Measurements from ENCODE around the gene MRO.
"Not testable (repeated sequence)": the region's sequence is repeated elsewhere in the genome, so short reads cannot be mapped to it uniquely, and the experiment has no call there.

MRO gene

DNA sequence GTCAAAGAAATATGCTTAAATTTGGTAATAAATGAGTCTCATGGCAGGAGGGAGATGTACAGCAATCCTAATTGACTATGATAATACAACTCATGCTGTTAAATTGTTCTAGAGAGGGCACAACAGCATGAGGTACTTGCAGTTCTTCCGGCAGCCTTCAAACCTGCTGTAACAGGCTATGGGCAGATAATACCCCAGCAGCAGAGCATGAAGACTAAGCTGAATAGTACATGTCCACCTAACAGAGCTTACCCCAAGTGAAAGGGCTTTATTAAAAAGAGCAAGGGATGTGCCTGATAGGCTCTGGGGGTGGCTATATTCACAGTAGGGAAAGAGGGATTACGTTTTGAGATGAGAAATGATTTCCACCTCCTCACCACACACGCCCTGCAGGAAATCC lies 28.9 kb downstream of the MRO start:
- DNase-seq, result no peak

DNA sequence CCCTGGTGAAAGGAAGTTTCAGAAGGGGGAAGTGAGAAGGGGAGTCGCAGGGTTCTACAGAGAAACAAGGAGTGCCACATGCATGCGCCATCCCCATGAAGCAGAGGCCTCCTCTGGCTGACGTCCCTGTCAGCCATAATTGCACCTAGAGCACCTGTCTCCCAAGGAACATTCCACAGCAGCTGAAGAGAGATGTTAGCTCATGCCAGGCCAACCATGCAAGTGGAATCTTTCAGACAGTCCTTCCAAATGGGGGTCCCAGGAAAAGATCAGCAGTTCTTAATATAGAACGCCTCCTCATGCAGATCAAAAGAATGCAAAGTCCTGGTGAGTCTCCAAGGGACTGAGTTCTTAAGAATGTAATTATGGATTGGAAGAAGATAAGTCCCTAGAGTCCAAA lies 29.6 kb downstream of the MRO start:
- DNase-seq, result no peak

DNA sequence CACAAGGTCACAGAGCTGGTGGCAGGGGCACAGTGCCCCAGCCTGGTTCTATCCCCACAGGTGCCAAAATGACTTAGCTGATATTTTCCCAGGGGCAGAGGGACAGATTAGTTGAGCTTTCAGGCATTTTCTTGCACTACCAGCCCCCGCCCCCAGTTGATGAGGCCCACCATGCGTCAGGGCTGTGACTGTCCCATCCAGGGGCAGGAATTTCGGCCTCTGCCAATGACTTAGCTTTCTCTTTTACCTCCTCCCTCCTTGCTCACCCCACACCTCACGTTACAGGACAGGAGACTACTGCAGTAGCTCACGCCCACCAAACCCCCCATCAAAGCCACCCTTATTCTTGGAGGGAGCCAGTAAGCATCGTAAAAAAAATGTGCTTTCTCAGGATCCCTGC lies 31.5 kb downstream of the MRO start:
- DNase-seq, result no peak

DNA sequence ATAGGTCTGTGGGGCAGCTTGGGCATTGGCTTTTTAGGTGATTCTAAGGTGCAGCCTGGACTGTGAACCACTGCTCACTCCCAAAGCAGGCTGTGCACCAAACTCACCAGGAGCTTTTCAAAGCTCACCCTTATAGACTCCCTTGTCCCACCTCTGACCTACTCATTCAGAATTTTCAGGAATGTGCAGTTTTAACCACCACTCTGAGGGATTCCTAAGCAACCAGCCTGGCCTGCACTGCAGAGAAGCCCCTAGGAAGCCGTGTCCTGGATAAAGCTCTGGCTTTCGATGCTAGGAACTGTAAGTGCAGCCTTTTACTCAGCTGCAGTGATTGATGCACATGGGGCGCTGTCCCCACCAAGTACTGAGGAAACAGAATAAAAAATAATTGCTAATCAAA lies 33.0 kb downstream of the MRO start:
- DNase-seq, result no peak

DNA sequence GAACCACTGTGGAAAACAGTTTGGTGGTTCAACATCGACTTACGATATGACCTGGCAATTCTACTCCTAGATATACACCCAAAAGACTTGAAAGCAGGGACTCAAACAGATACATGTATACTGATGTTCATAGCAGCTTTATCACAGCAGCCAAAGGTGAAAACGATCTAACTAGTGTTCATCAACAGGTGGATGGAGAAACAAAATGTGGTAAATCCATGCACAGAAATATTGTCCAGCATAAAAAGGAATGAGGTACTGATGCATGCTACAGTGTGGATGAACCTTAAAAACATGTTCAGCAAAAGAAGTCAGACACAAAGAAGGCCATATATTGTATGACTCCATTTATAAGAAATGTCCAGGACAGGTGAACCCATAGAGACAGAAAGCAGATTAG lies 36.3 kb downstream of the MRO start:
- DNase-seq, result no peak

DNA sequence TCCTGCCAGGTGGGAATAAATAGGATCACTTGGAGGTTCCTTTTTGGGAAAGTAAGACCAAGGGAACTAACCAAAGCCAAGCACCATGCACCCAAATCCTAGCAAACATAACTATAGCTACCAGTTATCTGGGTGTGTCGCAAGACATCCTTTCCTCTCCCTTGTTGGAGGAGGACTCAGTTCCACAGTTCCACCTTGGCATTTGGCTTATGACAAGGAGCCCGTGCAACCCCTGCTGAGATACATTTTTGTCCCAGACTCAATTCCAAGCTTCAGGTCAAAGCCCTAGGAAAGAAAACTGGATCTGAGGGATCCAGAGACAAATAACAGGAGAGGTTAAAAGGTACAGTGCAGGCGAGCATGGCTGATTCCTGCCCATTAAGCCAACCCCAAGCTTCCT lies 40.8 kb downstream of the MRO start:
- not testable (repeated sequence) for DNase-seq

DNA sequence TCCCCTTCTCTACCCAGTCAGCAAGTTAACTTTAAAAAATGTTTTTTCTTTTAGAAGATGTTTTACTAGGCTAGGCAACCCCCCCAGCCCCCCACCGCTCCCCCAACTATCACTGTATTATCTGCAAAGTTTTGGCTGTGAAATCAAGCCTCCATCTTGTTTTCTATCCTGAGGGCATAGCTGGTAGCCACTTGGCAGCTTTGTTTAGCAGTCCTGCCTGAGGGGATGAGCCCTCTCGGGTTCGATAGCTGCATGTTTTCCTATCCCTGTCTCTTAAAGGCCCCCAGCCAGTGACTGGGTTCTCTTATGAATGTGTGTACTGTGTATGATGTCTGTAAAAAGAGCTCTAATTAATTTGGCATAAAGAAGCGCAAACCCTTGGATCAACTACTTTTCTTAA lies 43.4 kb downstream of the MRO start:
- DNase-seq, result no peak

DNA sequence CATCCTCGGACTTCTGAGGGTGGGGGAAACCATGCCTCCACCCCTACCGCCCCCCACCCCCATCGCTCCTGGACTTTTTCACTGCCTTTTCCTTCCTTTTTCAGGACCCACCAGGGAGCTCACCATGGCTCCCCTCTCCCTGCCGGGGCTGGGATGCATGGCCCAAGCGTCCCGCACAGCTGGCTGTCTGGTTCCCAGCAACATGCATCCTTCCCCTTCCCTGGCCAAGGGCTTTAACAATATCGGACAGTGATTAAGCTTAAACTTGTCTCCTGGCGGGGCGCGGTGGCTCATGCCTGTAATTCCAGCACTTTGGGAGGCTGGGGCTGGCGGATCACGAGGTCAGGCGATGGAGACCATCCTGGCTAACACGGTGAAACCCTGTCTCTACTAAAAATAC lies 44.1 kb downstream of the MRO start:
- no peak for DNase-seq

DNA sequence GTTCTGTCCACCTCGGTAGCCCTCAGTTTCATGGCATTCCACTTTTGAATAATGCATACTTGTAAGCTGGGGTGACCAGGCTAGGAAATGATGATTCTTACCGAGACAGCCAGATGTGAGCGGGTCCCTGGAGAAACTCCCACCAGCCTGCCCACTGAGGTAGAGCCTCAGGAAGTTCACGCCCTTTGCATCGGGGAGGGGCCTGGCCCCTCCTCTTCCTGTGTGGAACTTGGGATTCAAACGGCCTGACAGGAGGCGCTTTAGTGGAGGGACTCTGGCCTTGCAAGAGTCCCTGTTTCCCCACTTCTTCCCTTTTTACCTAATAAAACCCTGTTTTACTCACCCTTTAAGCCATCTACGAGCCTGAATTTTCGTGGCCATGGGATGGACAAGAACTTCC lies 44.6 kb downstream of the MRO start:
- DNase-seq, result no peak

DNA sequence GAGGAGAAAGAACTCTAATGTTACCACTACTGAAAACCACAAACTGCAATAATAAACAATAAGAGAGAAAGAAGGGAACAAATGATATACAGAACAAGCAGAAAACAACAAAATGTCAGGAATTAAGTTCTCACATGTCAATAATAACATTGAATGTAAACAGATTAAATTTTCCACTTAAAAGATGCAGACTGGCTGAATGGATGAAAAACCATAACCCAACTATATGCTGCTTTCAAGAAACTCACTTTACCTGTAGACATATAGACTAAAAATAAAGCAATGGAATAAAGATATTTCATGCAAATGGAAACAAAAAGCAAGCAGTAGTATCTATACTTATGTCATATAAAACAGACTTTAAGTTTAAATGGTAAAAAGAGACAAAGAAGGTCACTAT lies 50.4 kb downstream of the MRO start:
- no peak for DNase-seq

DNA sequence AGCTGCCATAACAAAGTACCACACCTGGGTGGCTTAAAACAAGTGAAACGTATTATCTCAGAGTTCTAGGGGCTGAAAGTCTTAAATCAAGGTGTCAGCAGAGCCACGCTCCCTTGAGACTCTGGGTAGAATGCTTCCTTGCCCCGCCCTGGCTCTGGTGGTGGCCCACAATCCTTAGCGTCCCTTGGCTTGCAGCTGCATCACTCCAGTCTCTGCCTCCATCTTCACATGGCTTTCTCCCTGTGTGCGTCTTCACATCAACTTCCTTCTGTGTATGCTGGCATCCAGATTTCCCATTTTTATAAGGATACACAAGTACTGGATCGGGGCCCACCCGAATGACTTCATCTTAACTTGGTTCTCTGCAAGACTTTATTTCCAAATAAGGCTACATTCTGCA lies 62.5 kb downstream of the MRO start:
- no peak for DNase-seq

DNA sequence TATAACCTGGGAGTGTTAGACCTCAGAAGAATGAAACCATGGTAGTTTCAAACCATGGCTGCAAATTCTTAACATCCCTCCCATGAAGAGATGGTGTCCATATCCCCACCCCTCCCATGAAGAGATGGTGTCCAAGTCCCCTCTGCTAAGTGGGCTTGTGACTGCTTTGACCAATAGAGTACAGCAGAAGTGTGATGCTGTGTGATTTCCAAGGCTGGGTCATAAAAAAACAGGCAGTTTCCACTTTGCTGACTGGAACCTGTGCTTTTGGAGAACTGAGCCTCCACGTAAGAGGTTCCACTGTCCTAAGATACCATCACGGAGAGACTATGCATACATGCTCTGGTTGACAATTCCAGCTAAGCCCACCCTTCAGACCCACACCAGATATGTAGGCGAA lies 65.5 kb downstream of the MRO start:
- no peak for DNase-seq

DNA sequence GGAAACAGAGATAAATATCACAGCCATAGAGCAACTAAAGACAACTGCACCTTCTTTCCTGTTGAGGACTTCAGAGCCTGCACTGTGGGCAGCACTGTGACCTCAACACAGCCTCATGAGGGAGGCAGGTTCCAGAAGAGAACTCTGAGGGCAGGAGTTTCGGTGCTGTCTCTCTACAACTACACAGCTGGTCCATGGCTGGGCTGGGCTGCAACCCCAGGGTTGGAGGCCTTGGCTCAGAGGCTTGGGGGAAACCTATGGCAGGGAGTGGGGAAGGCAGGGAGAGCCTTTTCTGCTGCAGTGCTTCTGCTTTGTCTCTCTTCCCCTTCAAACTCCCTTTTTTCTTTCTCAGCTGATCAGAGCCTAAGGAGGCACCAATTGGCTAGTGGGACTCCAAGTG lies 66.5 kb downstream of the MRO start:
- no peak for DNase-seq

DNA sequence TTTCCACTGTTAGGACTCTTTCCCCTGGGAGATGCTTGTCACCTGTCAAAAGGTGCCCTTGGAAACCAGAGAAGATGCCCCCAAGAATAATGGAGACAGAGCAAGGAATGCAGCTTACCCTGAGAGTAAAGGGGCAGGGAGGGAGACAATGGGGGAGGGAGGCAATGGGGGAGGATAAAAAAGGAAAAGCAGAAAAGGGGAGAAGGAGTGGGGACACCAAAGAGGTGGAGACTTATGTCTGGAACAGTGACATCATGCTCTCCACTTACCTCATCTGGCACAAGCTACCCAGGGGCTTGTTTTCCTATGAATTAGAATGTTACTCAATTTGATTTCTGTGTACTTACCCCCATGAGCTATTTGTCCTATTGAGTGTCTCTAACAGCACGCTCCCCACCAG lies 67.9 kb downstream of the MRO start:
- DNase-seq, result no peak

DNA sequence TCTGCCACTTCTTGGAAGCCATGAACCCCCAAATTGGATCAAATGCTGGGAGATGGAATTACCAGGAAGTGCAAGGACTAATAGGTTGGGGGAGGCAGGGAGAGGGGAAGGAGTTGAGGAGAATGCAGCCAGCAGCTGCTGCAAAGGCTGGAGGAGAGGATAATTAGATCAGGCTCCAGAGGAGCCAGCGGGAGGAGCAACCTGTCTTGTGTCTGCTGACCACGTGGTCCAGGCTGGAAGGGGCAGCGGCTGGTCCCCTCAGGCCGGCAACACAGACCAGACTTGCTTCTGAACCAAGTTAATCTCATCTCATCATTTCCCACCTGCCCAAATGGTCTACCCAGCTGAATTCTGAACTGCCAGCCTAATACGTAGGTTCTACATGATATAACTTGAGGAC lies 68.3 kb downstream of the MRO start:
- DNase-seq, result no peak

DNA sequence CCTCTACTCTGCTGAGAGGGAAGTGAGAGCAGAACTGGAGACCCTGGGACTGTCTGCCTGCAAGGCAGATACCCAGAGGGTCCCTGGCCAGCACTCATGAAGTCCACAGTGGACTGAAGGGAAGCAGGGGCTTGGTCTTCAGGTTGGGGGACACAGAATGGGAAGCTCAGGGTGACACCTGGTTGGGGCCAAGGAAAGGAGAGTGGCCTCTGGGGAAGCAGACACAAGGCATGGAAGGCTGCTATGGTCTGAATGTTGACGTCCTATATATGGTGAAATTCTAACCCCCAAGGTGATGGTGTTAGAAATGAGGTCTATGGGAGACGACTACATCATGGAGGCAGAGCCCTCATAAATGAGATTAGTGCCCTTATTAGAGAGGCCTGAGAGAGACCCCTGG lies 69.3 kb downstream of the MRO start:
- no peak for DNase-seq

DNA sequence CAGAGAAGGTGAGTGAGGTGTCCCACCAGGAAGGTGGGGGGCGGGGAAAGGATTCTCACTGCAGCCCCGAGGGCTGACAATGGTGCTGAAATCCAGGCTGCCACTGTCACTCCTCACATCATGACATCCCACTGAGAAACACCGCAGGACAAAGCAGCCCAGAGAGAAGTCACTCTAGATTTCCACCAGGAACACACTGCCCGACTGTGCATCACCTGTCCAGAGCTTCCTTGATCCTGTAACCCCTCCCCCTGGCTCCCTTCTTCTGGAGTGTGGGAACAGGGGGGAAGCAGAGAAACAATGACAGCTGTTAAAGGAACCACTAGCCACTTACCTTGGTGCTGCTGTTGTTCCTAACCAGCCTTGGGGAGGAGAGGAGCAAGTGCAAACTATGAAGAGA lies 69.9 kb downstream of the MRO start:
- DNase-seq, result no peak

DNA sequence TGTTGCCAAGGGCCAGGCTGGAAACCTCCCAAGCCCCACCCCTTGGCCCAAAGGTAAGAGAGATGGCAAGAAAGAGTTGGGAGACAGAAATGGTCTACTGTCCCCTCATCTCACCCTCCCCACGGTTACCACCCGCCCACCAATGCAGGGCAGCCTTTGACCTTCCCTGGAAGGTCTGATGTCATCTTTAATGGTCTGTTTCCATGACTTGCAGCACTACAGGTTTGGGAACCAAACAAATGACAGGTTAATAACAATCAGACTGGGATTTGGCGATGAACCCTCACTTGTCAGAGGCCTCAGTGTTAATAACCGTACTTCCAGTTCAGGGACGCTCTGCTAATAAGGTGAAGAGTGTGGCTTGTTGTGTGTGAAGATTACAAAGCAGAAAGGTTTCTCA lies 70.4 kb downstream of the MRO start:
- DNase-seq, result no peak

DNA sequence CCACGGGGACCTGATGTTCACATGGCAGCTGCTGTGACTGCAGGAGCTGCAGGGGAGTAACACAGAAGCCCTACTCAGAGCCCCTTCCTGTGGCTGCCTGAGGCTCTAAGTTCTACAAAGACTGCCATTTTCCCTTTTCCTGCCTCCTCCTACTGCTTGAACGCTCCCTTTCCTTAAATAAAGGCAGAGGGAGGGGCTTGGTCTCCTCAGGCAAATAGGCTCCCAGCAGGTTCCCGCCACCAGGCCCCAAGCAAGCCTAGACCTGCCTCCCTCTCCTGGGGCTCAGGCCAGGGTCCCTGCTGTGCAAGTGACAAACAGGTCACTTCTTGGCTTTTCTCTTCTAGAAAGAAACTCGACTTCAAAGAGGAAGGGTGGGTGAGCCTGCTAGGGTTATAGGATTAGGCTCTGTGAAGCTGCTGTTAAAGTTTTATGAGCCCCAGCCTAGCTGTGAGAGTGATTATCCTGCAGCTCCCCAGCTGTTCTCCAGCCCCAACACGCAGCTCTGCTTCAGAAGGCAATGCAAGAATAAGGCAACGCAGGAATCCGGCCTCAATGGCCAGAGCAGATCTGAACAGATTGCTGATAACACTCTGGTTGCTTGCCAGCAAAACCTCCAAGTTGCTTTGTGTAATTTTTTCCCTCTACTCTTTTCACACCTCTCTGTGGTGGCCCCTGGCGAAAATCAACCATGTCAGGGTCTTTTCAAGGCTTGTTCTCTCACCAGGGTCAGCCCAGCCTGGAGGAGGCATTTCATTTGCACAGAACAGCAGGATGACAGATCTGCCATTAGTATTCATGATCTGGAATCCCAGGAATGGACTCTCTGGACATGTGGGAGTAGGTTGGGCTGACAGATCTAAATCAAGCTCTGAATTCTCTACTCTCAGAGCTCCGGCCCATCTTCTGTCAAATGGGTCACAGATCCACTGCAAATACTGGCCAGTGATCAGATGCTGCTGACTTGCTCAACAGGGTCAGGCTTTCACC lies 71.3 kb downstream of the MRO start:
- DNase-seq, result no peak

DNA sequence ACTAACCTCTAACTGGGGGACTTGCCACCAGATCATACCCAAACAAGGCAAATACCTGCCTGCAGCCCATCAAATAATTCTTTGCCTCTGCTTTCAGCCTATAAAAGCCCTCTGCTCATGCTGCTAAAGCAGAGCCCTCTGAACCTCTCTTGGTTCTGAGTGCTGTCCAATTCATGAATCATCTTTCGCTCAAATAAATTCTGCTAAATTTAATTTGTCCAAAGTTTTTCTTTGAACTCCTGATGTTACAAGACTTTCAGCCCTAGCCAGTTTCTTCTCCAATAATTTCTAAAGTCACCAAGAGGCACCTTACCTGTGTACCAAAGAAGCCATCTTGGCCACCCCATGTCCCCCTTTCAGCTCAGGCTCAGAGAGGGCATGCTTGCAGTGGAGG lies 72.0 kb downstream of the MRO start:
- DNase-seq, result no peak

DNA sequence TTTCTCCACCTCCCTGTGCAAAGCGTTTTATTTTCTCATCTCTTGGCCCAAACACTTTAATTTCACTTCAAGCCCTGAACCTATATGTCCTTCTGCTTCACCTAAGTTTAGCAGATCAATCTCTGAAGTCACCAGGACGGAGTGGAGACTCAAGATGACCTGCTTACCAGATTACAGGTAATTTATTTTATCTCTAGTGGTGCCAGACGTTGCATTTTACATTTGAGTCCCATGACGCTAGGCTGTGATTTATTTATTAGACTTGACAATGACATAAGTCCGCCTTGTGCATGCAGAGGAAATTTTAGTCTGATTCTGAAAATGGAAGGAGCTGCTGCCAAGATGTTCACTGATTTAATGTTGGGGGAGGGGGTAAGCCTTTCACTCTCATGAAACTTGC lies 73.9 kb downstream of the MRO start:
- DNase-seq, result no peak
